SK-N-MC (cell line): ENCODE results near the gene SYNPO2L.
"Not testable (repeated sequence)": the region's sequence is repeated elsewhere in the genome, so short reads cannot be mapped to it uniquely, and the experiment has no call there.

Experiments
- DNase-seq: peaks from one replicate; pipeline ENCODE4 v3.0.0-alpha.2; 2011; ENCODE audit warnings: low read depth, low spot score
- H3K27ac ChIP-seq: fragments of 200-600 bp; sonication (generic); 2 replicates; pipeline ENCODE4 v1.5.1; 2016; ENCODE audit warnings: mixed run types
- H3K36me3 ChIP-seq: fragments of 200-600 bp; sonication (generic); 2 replicates; pipeline ENCODE4 v1.6.1; 2017; ENCODE audit warnings: antibody characterized with exemption, low read length, mixed read lengths; ENCODE audit not compliant: insufficient read depth
- H3K4me3 ChIP-seq: fragments of 200-600 bp; sonication (generic); 2 replicates; pipeline ENCODE4 v1.5.1; 2016
- H3K9ac ChIP-seq: fragments of 200-600 bp; sonication (generic); 2 replicates; pipeline ENCODE4 v1.8.0; 2017; ENCODE audit warnings: mixed run types, mixed read lengths; ENCODE audit not compliant: insufficient read length
- H3K9me3 ChIP-seq: fragments of 200-600 bp; sonication (generic); 2 replicates; pipeline ENCODE4 v1.6.1; 2017; ENCODE audit warnings: low read depth, mild to moderate bottlenecking, antibody characterized with exemption, low read length, moderate library complexity, mixed read lengths
- EZH2 ChIP-seq: fragments of 200-600 bp; sonication (generic); IDR thresholded peaks from one replicate; pipeline ENCODE4 v1.6.1; 2017; ENCODE audit warnings: antibody characterized with exemption
- FOXP2 ChIP-seq: optimal IDR thresholded peaks from 2 replicates; pipeline ENCODE3; 2011; ENCODE audit warnings: mild to moderate bottlenecking, moderate library complexity; ENCODE audit not compliant: insufficient read depth; ENCODE audit errors: extremely low read length, control extremely low read depth
- POLR2AphosphoS5 ChIP-seq: IDR thresholded peaks from 2 replicates; pipeline ENCODE4 v1.6.1; 2012; ENCODE audit warnings: mild to moderate bottlenecking, low read depth, low read length, borderline replicate concordance

The SYNPO2L gene, protein sequence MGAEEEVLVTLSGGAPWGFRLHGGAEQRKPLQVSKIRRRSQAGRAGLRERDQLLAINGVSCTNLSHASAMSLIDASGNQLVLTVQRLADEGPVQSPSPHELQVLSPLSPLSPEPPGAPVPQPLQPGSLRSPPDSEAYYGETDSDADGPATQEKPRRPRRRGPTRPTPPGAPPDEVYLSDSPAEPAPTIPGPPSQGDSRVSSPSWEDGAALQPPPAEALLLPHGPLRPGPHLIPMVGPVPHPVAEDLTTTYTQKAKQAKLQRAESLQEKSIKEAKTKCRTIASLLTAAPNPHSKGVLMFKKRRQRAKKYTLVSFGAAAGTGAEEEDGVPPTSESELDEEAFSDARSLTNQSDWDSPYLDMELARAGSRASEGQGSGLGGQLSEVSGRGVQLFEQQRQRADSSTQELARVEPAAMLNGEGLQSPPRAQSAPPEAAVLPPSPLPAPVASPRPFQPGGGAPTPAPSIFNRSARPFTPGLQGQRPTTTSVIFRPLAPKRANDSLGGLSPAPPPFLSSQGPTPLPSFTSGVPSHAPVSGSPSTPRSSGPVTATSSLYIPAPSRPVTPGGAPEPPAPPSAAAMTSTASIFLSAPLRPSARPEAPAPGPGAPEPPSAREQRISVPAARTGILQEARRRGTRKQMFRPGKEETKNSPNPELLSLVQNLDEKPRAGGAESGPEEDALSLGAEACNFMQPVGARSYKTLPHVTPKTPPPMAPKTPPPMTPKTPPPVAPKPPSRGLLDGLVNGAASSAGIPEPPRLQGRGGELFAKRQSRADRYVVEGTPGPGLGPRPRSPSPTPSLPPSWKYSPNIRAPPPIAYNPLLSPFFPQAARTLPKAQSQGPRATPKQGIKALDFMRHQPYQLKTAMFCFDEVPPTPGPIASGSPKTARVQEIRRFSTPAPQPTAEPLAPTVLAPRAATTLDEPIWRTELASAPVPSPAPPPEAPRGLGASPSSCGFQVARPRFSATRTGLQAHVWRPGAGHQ

DNA sequence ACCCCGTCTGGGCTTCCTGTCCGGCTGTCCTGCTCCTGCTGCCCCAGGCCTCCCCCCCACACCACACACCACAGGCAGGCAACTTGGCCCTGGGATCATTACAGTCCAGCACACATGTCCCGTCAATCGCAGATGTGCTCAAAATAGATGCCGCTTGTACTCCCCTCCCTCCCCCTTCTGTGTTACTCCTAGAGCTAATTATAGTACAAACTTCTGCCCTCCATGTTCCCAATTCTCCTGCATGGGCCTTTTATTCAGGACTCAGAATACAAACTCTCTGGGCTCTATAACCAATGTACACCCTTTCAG lies at the start of gene SYNPO2L:
Gene SYNPO2L, minus strand, starts transcription at position 40 of the 309 bp plus-strand sequence. CDS start 107 bp downstream, outside the sequence.
- Histone ChIP-seq H3K27ac (no peak within 1 kb of the TSS), H3K9me3 (no peaks in the 10 kb centered on the region), H3K9ac (no peak within 1 kb of the TSS), H3K4me3 (no peak within 1 kb of the TSS), H3K36me3 (no peaks in the 10 kb centered on the region)
- DNase-seq: no peak
- no peak for TF ChIP-seq EZH2
- no peak for TF ChIP-seq POLR2AphosphoS5
- TF ChIP-seq FOXP2: no peak

DNA sequence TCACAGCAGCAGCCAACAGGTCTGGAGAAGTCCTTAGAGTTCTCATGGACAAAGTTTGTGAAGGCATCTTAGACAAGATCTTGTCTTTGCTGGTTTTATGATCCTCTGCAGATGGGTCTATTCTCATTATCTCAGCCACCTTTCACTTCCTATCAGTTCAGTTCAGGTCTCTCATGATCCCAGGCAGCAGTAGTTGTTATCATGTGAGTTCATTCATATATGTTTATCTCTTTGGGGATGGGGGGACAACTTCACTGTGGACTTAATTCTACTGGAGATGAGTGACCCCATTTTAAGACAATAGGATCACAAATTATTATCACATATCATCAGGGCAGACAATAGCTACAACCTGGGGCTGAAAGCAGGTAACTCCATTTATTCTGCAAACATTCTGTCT lies 48.1 kb upstream of the SYNPO2L start:
- not testable (repeated sequence) for H3K9ac ChIP-seq, H3K36me3 ChIP-seq, DNase-seq, H3K27ac ChIP-seq, H3K9me3 ChIP-seq, H3K4me3 ChIP-seq

DNA sequence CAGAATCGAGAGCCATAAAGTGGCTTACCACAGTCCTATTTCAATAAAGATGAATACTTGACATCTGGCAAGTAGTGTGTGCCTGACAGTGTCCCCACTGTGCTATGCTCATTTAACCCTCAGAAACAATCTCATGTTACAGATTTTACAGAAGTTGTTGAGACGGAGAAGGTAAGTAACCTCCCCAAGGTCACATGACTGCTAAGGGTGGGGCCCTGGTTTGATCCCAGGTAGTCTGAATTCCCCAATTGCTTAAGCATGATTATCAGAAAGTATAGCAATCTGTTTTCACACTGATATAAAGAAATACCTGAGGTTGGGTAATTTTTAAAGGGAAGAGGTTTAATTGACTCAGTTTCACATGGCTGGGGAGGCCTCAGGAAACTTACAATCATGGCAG lies 43.0 kb upstream of the SYNPO2L start:
- H3K9ac ChIP-seq, H3K4me3 ChIP-seq, H3K36me3 ChIP-seq, H3K9me3 ChIP-seq, H3K27ac ChIP-seq, DNase-seq: not testable (repeated sequence)

DNA sequence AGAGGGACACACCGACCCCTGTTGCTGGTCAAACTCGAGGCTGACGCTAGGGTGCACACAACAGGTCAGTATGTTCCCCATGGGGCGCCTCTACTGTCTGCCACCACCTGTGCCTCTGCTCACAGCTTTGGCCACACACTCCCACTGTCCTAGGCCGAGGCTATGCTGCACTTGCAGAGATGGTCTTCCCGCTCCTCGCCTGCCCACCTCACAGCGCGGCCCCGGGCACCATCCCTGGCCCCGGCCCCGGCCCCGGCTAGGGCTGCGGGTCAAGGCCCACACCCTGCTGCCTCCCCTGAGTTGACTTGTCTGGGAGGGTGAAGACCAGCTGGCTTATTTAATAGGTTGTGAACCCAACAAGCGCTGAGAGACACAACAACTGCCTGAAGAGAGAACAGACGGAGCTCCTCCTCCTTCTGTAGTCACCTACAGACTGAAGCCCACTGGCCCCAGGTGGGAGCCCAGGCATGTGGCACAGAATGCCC lies 41.9 kb upstream of the SYNPO2L start, which contains the start of gene AGAP5:
Gene AGAP5, minus strand, starts transcription at position 435 of the 485 bp plus-strand sequence. Its CDS starts 354 bp downstream, at position 81.
- DNase-seq, H3K27ac ChIP-seq, H3K9me3 ChIP-seq, H3K36me3 ChIP-seq, H3K9ac ChIP-seq, H3K4me3 ChIP-seq: not testable (repeated sequence)

DNA sequence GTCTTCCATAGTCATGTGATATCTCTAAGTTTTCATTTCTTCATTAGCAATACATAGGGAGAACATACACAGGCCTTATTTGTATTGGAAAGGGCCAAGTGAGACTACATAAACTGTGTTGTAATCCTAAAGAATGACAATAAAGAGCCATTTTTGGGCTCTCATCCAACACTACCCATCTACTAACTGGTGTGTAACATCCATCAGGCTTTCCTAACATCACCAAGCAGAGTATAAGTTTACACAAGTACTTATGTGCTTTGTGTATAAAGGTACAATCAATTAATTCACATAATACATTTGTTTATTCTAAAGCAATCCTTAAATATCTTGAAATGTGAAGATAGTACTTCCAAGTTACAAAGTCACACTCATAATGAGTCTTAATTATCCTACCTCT lies 39.5 kb upstream of the SYNPO2L start:
- not testable (repeated sequence) for DNase-seq, H3K9ac ChIP-seq, H3K27ac ChIP-seq, H3K36me3 ChIP-seq, H3K4me3 ChIP-seq, H3K9me3 ChIP-seq

DNA sequence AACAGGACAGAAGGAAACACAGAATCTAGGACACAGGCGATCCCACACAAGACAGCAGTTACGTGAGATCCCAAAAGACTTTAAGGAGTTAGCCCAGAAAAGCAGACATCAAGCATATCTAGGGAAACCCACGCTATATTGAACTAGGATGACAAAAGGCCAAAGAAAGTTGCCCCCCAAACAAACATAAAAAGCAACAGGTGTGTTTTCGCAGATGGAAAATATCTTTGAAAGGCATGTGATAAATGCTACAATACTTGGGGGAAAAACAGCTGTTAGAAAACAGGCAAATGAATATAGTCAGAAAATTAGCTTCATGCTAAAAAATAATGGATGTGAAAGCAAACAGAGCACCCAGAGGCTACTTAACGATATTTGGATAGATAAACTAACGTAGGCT lies 34.9 kb upstream of the SYNPO2L start:
- H3K36me3 ChIP-seq, H3K9ac ChIP-seq, DNase-seq, H3K27ac ChIP-seq, H3K9me3 ChIP-seq, H3K4me3 ChIP-seq: not testable (repeated sequence)

DNA sequence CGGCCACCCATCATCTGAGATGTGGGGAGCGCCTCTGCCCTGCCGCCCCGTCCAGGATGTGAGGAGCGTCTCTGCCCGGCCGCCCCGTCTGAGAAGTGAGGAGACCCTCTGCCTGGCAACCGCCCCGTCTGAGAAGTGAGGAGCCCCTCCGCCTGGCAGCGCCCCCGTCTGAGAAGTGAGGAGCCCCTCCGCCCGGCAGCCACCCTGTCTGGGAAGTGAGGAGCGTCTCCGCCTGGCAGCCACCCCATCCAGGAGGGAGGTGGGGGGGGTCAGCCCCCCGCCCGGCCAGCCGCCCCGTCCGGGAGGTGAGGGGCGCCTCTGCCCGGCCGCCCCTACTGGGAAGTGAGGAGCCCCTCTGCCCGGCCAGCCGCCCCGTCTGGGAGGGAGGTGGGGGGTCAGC lies 33.8 kb upstream of the SYNPO2L start:
- not testable (repeated sequence) for DNase-seq, H3K4me3 ChIP-seq, H3K36me3 ChIP-seq, H3K9ac ChIP-seq, H3K9me3 ChIP-seq, H3K27ac ChIP-seq

DNA sequence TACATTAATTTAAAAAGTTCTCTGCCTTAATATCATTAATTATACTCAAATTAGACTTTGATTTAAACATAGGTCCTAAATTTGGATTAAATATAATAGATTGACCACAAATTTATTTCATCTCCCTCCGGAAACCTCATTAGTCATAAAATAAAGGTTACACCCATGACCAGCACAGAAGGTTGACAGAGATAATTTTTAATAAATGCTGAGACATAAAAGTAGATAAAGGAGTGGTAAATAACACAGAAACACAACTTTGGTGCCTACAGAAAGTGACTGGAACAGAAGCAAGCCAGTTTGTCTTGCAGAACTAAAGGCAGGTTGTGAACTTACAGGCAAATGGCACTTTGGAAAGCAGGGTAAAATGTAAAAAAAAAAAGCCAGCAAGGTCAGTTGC lies 31.8 kb upstream of the SYNPO2L start:
- H3K4me3 ChIP-seq, H3K9ac ChIP-seq, H3K9me3 ChIP-seq, H3K27ac ChIP-seq, DNase-seq, H3K36me3 ChIP-seq: not testable (repeated sequence)

DNA sequence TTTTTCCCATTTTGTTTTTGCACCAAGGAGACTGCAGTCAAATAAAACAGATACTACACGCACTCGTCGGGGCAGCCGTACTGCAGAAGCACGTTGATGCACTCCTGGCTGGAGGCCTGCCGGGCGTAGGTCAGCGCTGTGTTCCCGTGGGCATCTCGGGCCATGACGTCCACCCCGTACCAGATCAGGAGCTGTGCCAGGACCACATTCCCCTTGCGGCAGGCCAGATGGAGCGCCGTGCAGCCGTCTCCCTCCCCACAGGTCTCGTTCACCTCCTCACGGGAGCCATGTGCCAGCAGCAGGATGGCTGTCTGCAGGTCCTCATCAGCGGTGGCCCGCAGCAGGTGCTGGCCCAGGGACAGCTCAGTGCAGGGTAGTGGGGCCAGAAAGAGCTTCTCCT lies 18.7 kb upstream of the SYNPO2L start:
- H3K27ac ChIP-seq, H3K9ac ChIP-seq, H3K36me3 ChIP-seq, DNase-seq, H3K4me3 ChIP-seq, H3K9me3 ChIP-seq: not testable (repeated sequence)

DNA sequence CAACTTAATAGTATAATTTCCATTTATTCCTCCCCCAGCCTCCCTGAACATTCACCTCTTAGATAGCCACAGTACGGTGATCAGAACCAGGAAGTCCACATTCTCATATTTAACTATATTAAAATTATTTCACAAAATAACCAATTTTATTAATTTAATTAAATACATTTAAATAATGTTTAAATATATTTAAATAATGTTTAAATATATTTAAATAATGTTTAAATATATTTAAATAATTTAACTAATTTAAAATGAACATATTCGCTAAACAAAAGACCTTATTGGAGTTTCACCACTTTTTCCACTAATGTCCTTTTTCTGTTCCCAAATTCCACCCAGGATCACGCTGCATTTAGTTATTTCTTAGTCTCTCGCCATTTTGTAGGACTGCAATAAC lies 12.5 kb upstream of the SYNPO2L start:
- not testable (repeated sequence) for DNase-seq, H3K4me3 ChIP-seq, H3K9ac ChIP-seq, H3K9me3 ChIP-seq, H3K27ac ChIP-seq, H3K36me3 ChIP-seq

DNA sequence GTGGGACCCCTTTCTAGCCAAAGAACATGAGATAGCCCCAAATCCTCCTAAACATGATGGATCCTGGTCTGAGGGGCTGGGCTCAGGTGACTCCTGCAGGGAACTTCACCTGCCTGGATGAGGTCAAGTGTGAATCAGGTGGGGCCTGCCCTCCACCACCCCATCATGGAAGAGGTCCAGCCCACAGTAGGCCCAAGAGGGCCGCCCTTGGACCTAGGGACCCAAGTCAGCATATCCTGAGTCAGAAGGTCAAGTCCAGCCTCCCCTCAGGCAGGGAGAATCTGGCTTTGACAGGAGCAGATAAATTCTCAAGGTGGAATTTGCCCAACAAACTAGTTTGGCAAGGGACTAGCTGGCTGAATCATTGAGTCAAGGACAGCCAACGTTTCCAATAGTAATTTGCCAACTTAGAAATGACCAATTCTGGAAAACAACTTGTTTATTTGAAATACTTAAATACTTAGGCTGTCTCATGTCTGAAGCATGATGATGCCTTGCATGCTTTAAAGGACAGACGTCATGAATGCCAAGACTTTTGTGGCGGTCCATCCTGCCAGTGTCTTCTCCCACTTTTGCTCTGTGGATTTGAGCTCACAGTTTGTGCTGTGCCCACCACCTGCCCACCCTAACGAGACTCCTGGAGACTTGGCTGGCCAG lies 10.5 kb upstream of the SYNPO2L start:
- H3K9me3 ChIP-seq, H3K27ac ChIP-seq, H3K9ac ChIP-seq, H3K4me3 ChIP-seq, DNase-seq, H3K36me3 ChIP-seq: not testable (repeated sequence)

DNA sequence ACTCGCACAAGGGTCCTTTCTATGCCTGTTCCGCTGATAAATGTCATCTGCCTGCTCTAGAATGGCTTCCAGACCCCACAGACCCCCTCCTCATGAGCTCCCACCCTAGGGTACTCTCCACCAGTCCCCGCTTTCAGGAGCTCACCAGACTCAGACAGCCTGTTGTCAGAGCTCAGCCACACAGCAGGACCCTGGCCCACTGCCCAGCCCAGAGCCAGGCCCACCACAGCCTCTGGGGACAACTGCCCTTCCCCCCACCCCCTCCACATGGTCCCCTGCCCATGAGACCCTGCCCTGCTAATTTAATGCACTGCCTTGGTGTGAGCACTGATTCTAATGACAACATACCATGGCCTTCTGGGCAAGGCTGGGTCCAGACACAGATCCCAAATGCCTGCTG lies 9.8 kb upstream of the SYNPO2L start:
- not testable (repeated sequence) for H3K9ac ChIP-seq, H3K27ac ChIP-seq, H3K36me3 ChIP-seq, H3K9me3 ChIP-seq, H3K4me3 ChIP-seq, DNase-seq
